NCI-H460 (cell line): ENCODE results near the gene ANGPTL4. TPM values are rescaled to one million over a fixed set of nuclear protein-coding genes. Genes with fewer than 3 reads are reported as not detected.
A peak's percentile ranks its signal among the peaks of the same experiment; 100 is the strongest.

Experiments used
- DNase-seq: peaks from one replicate; pipeline ENCODE4 v3.0.0-alpha.2; 2016; ENCODE audit warnings: low read depth; ENCODE audit errors: extremely low read depth
- total RNA-seq: library from RNA; depleted of rRNA; stranded (reverse); fragments of >200 nt; shearing (Covaris generic); gene quantifications from 2 replicates; pipeline ENCODE4 v1.2.3, GENCODE V29; 2014

Gene ANGPTL4
- total RNA-seq, 1 experiment from 2014 or later = 42.5 TPM

DNA sequence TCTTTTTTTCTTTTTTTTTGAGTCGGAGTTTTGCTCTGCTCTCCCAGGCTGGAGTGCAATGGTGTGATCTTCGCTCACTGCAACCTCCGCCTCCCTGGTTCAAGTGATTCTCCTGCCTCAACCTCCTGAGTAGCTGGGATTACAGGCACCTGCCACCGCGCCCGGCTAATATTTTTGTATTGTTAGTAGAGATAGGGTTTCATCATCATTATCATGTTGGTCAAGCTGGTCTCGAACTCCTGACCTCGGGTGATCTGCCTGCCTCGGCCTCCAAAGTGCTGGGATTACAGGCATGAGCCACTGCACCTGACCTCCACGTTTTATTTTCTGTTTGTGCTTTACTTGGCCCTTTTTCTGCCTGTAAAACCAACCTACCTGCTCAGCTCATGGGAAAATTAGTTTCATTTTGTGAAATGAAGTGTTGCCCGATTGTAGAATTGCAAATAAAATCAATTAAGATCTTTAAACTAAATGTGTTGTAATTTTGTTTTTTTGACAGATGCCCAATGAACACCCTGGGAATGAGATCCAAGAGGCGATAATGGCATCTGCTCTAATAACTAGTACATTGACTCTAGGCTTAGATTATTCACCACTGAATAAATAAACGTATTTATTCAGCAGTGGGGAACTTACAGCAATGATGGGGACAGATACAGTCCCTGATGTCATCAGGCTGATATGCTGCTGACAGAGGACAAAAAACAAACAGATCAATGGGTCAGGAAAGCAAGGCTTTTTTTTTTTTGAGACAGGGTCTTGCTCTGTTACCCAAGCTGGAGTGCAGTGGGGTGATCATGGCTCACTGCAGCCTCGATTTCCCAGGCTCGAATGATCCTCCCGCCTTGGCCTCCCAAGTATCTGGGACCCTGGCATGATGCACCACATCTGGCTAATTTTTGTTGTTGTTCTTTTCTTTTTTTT, 24.0 kb downstream of the ANGPTL4 start:
- DNase-seq = no peak

GRCh38 chr19:8388612-8388958, 24.6 kb downstream of the ANGPTL4 start:
- no peak for DNase-seq

DNA sequence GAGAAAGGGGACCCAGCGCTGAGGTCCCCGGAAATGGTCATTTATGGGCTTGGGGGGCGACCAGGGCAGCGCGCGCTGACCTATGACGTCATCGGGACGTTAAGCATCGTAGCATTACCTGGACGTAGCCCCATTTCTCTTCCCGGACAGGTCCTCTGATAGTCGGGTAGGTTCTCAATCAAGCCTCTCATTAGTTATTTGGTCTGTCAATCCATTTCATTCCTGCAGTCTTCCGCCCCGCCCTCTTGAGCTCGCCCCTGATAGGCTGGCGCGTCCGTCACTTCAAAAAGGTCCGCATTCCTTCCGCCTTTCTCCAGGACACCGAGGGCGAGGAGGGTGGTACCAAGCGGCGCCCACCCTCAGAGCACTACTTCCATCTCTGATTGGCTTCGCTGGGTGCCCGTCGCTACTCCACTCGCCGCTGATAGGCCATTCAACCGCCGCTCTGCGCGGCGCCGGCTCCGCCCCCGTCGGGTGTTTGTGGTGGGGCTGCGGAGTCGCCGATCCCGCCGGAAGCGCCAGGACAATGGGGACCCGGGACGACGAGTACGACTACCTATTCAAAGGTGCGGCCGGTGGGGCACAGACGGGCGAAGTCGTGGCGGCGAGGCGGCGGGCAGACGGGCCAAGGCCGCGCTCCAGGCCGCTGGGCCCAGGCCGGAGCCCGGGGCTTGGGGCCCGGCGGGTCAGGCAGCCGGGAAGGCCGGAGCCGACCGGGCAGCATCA, 26.1 kb downstream of the ANGPTL4 start, which contains the start of gene RAB11B:
Gene RAB11B, plus strand, starts transcription at position 470 of the 726 bp plus-strand sequence. Its CDS starts 57 bp downstream, at position 527.
- DNase-seq = peak; percentile 98

GRCh38 chr19:8390617-8390981, 26.6 kb downstream of the ANGPTL4 start:
- peak; percentile 90 for DNase-seq

DNA sequence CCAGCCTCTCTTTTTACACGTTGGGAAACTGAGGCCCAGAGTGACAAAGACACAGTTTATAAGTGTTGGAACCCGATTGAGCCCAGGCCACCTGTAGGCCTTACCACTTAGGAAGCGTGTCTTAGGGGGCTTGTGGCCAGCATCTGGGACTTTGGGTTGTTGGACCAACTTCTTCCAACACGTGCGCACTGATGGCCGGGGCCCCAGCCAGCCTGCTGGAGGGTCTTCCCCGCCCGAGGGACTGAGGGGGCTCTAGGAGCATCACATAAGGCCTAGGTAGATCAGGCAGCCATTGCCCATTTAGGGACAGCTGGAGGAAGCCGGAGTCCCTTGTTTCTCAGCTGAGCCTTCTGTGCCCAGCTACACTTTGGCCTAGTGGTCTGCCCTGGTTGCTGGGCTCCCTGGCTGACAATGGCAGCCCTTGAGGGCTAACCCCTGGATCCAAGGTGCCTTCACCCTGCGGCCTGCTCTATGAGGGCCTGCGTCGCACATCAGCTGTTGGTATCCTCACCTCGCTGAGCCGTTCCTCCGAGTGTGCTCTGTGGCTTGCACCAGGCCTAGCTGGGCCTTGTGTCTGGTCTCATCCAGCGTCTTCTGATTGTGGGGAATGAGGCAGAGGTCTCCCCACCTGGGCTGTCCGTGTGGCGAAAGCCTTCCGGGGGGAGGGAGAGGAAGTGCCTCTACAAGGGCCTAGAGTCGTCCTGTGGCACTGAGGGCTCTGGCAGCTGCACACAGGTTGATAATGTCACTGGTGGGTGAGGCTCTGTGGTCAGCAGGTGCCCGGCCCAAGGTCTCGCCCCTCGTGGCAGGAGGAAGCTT, 27.5 kb downstream of the ANGPTL4 start:
- no peak for DNase-seq

- no peak for DNase-seq
Observed at GRCh38 chr19:8392017-8392591, 28.1 kb downstream of the ANGPTL4 start.

DNA sequence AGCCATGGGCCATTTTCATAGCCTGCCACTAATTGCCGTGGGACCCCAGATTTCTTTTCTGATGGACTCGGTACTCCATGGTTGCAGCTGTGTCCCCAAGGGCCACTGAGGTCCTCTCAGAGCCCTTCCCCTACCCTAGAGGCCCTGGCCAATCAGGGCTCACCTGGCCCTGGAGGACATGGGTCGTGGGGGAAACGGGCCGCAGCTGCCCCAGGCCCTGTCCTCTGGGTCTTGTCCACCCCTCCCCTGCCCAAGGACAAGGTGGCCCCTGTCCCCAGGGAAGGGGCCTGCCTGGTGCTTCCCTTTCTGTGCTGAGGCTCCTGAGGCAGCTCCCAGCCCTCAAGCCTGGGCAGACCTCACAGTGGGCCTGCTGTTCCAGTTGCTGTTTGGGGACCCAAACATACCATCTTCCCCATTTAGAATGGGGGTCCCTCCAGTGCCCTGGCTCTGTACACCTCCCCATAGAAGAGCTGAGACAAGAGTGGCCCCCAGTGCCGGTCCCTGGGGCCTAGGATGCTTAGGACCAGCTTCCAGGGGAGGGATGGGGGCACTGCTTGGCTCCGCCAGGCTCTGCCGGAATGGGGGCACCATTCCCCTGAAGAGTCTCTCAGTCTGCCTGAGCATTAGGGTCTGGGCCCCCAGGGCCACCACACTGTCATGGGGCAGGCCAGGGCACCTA, 29.4 kb downstream of the ANGPTL4 start:
- DNase-seq = no peak

GRCh38 chr19:8393871-8394250, 29.9 kb downstream of the ANGPTL4 start:
- no peak for DNase-seq

- DNase-seq = no peak
Observed at GRCh38 chr19:8395621-8396082, 31.7 kb downstream of the ANGPTL4 start.

GRCh38 chr19:8396185-8396562, 32.2 kb downstream of the ANGPTL4 start:
- no peak for DNase-seq

GRCh38 chr19:8396563-8397203, 32.7 kb downstream of the ANGPTL4 start:
- peak; percentile 82 for DNase-seq

- DNase-seq = no peak
Observed at GRCh38 chr19:8397271-8397670, 33.3 kb downstream of the ANGPTL4 start.

GRCh38 chr19:8397746-8398310, 33.9 kb downstream of the ANGPTL4 start:
- no peak for DNase-seq

DNA sequence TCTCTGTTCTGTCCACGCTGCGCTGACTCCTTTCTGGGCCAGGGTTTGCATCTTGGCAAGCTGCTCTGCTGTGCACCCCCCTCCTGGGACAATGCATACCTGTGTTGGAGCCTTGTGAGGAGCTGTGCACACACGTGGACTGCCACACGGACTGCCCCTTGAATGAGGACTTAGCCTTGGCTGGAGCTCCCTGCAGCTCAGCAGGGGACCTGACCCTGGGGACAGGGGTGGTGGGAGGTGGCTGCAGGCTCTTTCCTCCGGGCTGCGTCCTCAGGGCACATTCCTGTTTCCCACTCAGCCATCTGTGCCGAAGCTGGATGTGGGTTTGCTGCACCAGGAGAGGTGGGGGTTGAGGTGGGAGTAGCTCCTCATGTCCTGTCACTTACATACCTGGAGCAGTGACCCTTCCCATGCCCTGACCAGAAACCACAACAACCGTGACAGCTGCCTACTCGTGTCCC, 34.4 kb downstream of the ANGPTL4 start:
- DNase-seq = no peak

GRCh38 chr19:8399681-8400188, 35.8 kb downstream of the ANGPTL4 start:
- no peak for DNase-seq

DNA sequence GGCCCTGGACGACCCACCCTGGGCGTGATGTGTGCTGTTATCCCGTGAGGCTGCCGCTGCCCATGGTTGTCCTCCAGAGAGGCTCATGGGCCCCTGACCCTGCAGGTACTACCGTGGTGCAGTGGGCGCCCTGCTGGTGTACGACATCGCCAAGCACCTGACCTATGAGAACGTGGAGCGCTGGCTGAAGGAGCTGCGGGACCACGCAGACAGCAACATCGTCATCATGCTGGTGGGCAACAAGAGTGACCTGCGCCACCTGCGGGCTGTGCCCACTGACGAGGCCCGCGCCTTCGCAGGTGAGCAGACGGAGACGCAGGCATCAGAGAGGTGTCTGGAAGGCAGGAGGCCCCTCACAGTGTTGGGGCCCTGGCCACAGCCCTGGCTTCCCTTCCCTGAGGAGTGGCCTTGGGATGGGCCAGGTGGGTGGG, 38.0 kb downstream of the ANGPTL4 start:
- DNase-seq = no peak

DNA sequence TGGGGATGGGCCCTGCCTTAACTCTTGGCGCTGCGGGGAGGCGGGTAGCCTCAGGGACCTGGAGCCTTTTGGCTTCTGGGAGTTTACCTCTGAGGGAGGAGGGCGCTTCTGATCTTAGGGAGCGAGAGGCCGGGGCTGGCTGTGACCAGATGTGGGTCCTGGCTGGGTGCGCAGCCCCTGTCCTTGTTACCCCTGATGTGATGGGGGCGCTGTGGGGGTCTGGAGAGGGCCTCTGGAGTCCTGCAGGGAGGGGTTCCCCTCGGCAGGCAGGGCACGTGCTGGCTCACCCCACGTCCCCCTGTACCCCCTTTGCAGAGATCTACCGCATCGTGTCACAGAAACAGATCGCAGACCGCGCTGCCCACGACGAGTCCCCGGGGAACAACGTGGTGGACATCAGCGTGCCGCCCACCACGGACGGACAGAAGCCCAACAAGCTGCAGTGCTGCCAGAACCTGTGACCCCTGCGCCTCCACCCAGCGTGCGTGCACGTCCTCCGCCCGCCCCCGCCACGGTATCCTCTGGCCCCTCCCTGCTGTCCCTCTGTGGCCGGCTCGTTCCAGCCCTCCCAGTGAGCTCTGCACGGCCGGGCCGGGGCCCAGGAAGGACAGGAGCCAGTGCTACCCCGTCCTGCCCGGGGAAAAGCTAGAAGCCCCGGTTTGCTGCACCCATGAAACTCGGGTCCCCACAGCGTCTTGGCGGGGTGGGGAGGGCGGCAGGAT, 39.3 kb downstream of the ANGPTL4 start:
- DNase-seq = no peak

GRCh38 chr19:8403820-8404109, 39.8 kb downstream of the ANGPTL4 start:
- no peak for DNase-seq
